ENCODE data around the gene PADI4. TPM values are rescaled to one million over a fixed set of nuclear protein-coding genes. Genes with fewer than 3 reads are reported as not detected.

PADI4 gene
- total and polyA plus RNA-seq, 2 of the 8 experiments (the other 6 are each of a cell fraction or from before 2014, with no cell fraction given), result 0.29 TPM; not detected in 1

DNA sequence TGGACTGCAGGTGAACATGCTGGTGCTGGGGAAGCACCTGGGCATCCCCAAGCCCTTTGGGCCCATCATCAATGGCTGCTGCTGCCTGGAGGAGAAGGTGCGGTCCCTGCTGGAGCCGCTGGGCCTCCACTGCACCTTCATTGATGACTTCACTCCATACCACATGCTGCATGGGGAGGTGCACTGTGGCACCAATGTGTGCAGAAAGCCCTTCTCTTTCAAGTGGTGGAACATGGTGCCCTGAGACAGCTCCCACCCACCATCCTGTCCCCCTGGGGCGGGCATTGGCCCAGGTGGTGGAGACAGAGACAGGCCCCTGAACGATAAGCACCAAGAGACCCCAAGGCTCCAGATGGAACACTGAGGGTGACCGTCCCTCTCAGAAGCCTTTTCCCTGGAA lies 25.2 kb upstream of the PADI4 start:
- no peaks in the 10 kb centered on the region for H3K27me3 ChIP-seq (replicated peaks in 1 of 4; ENCODE audit: control insufficient read depth in 3 of 4, extremely low read depth in 1 of 4, insufficient read depth in 3 of 4, low read length in 3 of 4)
- H2AFZ ChIP-seq (ENCODE audit: low read length), result no peak overlapping the region
- no peaks in the 10 kb centered on the region for H3K4me1 ChIP-seq (replicated peaks in 1 of 4; ENCODE audit: control insufficient read depth in 3 of 4, insufficient read depth in 4 of 4, low read length in 3 of 4)
- no peaks in the 10 kb centered on the region; a peak in 1 of 8 replicates for H3K36me3 ChIP-seq (ENCODE audit: control insufficient read depth in 2 of 4, insufficient read depth in 4 of 4, low read length in 3 of 4)
- FAIRE-seq (no peak), DNase-seq (ENCODE audit: low read depth in 1 of 2, low spot score in 2 of 2) (no peak)
- no peak overlapping the region for H2BK15ac ChIP-seq (ENCODE audit: low read length)
- no peak overlapping the region for H3K4me3 ChIP-seq (ENCODE audit: extremely low read depth in 1 of 4, insufficient read depth in 2 of 4, low read depth in 3 of 4, low read length in 4 of 4)
- H3K9me3 ChIP-seq (ENCODE audit: insufficient read depth in 2 of 2, low read depth in 1 of 2, low read length in 1 of 2), result no peaks in the 10 kb centered on the region
- no peaks in the 10 kb centered on the region for H3K79me2 ChIP-seq (ENCODE audit: control insufficient read depth in 1 of 2, insufficient read depth in 2 of 2, low read length in 2 of 2)
- no peaks in the 10 kb centered on the region for H3K23me2 ChIP-seq (ENCODE audit: low read depth, low read length)
- ChIA-PET CTCF (ENCODE audit: partially characterized antibody) (interaction anchor here (1.6 to 5.2 kb wide), 4 partner anchors 8 to 30 kb away, joined by 3 to 26 read pairs (median 5); no protein-coding TSS in a partner anchor), POLR2A (ENCODE audit: partially characterized antibody) (no interaction called here)
- no peak overlapping the region for H3K56ac ChIP-seq (replicated peaks; ENCODE audit: insufficient read length, low read depth, low read length)
- H3K23ac ChIP-seq (ENCODE audit: insufficient read length), result no peak overlapping the region
- no peak overlapping the region for H2BK120ac ChIP-seq (replicated peaks; ENCODE audit: low read depth, low read length)
- H4K20me1 ChIP-seq (replicated peaks in 1 of 2; ENCODE audit: control insufficient read depth in 1 of 2, insufficient read depth in 2 of 2, low read length in 2 of 2), result no peaks in the 10 kb centered on the region
- no peak overlapping the region for H3K4ac ChIP-seq (replicated peaks; ENCODE audit: insufficient read length, low read depth, low read length)
- H4K91ac ChIP-seq (replicated peaks; ENCODE audit: insufficient read length, low read length), result no peak overlapping the region
- H4K8ac ChIP-seq (ENCODE audit: extremely low read depth, insufficient read depth, low read length), result no peak overlapping the region
- H2AK5ac ChIP-seq (ENCODE audit: low read depth, low read length), result no peak overlapping the region
- H3K9ac ChIP-seq (replicated peaks in 1 of 4; ENCODE audit: extremely low read depth in 1 of 4, low read depth in 3 of 4, low read length in 3 of 4), result no peak overlapping the region
- H2BK20ac ChIP-seq (ENCODE audit: low read length), result no peak overlapping the region
- no peaks in the 10 kb centered on the region for H3K79me1 ChIP-seq (ENCODE audit: low read depth, low read length)
- H3K27ac ChIP-seq (ENCODE audit: low read depth, low read length), result no peak overlapping the region
- H2BK5ac ChIP-seq (ENCODE audit: low read depth, low read length), result no peak overlapping the region
- no peak for TF ChIP-seq EZH2 (IDR thresholded peaks at IDR 0.05; ENCODE audit: low read depth, low read length, severe bottlenecking)
- TF ChIP-seq JUN (IDR thresholded peaks at IDR 0.05; ENCODE audit: low read depth, low read length), result no peak
- TF ChIP-seq GABPA (IDR thresholded peaks at IDR 0.05; ENCODE audit: borderline replicate concordance, insufficient read depth, low read length), result no peak
- TF ChIP-seq ZNF274 (IDR thresholded peaks at IDR 0.05; ENCODE audit: borderline replicate concordance, extremely low read depth, low read length), result no peak
- TF ChIP-seq SP4 (IDR thresholded peaks at IDR 0.05; ENCODE audit: low read length), result no peak
- TF ChIP-seq SP2 (IDR thresholded peaks at IDR 0.05; ENCODE audit: low read length), result no peak
- TF ChIP-seq MAX (IDR thresholded peaks at IDR 0.05), result no peak
- no peak for TF ChIP-seq HDAC2 (IDR thresholded peaks at IDR 0.05; ENCODE audit: borderline replicate concordance in 1 of 2, low read depth in 2 of 2, low read length in 2 of 2)
- TF ChIP-seq EP300 (IDR thresholded peaks at IDR 0.05; ENCODE audit: borderline replicate concordance in 1 of 2, low read depth in 2 of 2, low read length in 2 of 2), result no peak
- H4K5ac ChIP-seq (ENCODE audit: insufficient read length, low read depth, low read length), result no peak overlapping the region
- no peak overlapping the region for H2BK12ac ChIP-seq (ENCODE audit: low read depth, low read length)
- 85% methylated on average over 5 of the region's 5 CpGs; no CpG with 5 or more reads in 1 of the 2 experiments for WGBS, 2 experiments (ENCODE audit: extremely low coverage in 1 of 2, insufficient coverage in 1 of 2, insufficient read length in 1 of 2, insufficient replicate concordance in 2 of 2, low coverage in 1 of 2, low lambda C conversion rate in 2 of 2, missing lambda C conversion rate in 1 of 2)
- no peak overlapping the region for H3K18ac ChIP-seq (ENCODE audit: extremely low read depth, low read length)
- H3K4me2 ChIP-seq (ENCODE audit: insufficient read depth in 1 of 2, low read depth in 2 of 2, low read length in 2 of 2), result no peak overlapping the region
- no peak overlapping the region for H3K14ac ChIP-seq (ENCODE audit: insufficient read length)

Data from H1 (cell line).